HepG2 (cell line): ENCODE measurements around the gene PRKAR1B. TPM values are rescaled to one million over a fixed set of nuclear protein-coding genes. Genes with fewer than 3 reads are reported as not detected.

ENCODE experiments used
- AGO2 ChIP-seq: fragments of 200-400 bp; formaldehyde crosslinking; optimal IDR thresholded peaks from 2 replicates; pipeline ENCODE3; 2017; ENCODE audit warnings: mild to moderate bottlenecking, low read depth, low read length, moderate library complexity
- BCL3 ChIP-seq: sonication (generic); formaldehyde crosslinking; IDR thresholded peaks from 2 replicates; pipeline ENCODE4 v1.5.1; 2020; ENCODE audit warnings: mild to moderate bottlenecking, missing genetic modification reagents, moderate library complexity
- BRD4 ChIP-seq: sonication (generic); formaldehyde crosslinking; IDR thresholded peaks from 2 replicates; pipeline ENCODE4 v1.4.0; 2020; ENCODE audit warnings: missing genetic modification reagents
- HCFC1 ChIP-seq: fragments of 150-350 bp; IDR thresholded peaks from 2 replicates; pipeline ENCODE4 v1.6.1; 2014; ENCODE audit warnings: low read depth, low read length
- MZF1 ChIP-seq: sonication (generic); formaldehyde crosslinking; IDR thresholded peaks from 2 replicates; pipeline ENCODE4 v1.8.1; 2023; ENCODE audit warnings: mild to moderate bottlenecking, missing genetic modification reagents, borderline replicate concordance
- PHB2 ChIP-seq: fragments of 450-650 bp; IDR thresholded peaks from 2 replicates; pipeline ENCODE4 v1.6.1; 2018; ENCODE audit not compliant: partially characterized antibody
- PRDM15 ChIP-seq: sonication (generic); formaldehyde crosslinking; IDR thresholded peaks from 2 replicates; pipeline ENCODE4 v1.4.0; 2020; ENCODE audit warnings: missing genetic modification reagents
- RFXANK ChIP-seq: IDR thresholded peaks from 2 replicates; pipeline ENCODE4 v1.6.1; 2016
- THAP7 ChIP-seq: sonication (generic); formaldehyde crosslinking; IDR thresholded peaks from 2 replicates; pipeline ENCODE4 v1.8.1; 2023; ENCODE audit warnings: mild to moderate bottlenecking, missing genetic modification reagents
- YY1 ChIP-seq: IDR thresholded peaks from 2 replicates; pipeline ENCODE4 v1.6.1; 2011; ENCODE audit warnings: low read length, low read depth, moderate library complexity, mild to moderate bottlenecking; ENCODE audit not compliant: insufficient read depth, insufficient replicate concordance
- ZC3H4 ChIP-seq: sonication (generic); formaldehyde crosslinking; IDR thresholded peaks from 2 replicates; pipeline ENCODE4 v1.4.0; 2020; ENCODE audit warnings: missing genetic modification reagents, borderline replicate concordance
- ZFP1 ChIP-seq: IDR thresholded peaks from 2 replicates; pipeline ENCODE4 v1.6.1; 2016
- ZMAT3 ChIP-seq: sonication (generic); formaldehyde crosslinking; conservative IDR thresholded peaks from 2 replicates; pipeline ENCODE4 v1.7.0; 2021; ENCODE audit warnings: missing genetic modification reagents
- ZNF142 ChIP-seq: sonication (generic); formaldehyde crosslinking; IDR thresholded peaks from 2 replicates; pipeline ENCODE4 v1.4.0; 2020; ENCODE audit warnings: missing genetic modification reagents
- ZNF460 ChIP-seq: sonication (generic); formaldehyde crosslinking; IDR thresholded peaks from 2 replicates; pipeline ENCODE4 v1.5.1; 2020; ENCODE audit warnings: missing genetic modification reagents, mild to moderate bottlenecking, borderline replicate concordance
- ZNF713 ChIP-seq: sonication (generic); formaldehyde crosslinking; IDR thresholded peaks from 2 replicates; pipeline ENCODE4 v1.4.0; 2020; ENCODE audit warnings: mild to moderate bottlenecking, missing genetic modification reagents
- ZSCAN25 ChIP-seq: sonication (generic); formaldehyde crosslinking; IDR thresholded peaks from 2 replicates; pipeline ENCODE4 v1.8.0; 2022; ENCODE audit warnings: mild to moderate bottlenecking, missing genetic modification reagents
- polyA plus RNA-seq, 8 experiments: library from polyadenylated mRNA; depleted of rRNA in 3 of 8; stranded (reverse) in 7 of 8; unstranded in 1 of 8; fragments of >200 nt; fragmentation: Illumina TruSeq in 4 of 8; extraction: Trizol in 4 of 8; gene quantifications; 2 replicates each; pipeline versions ENCODE4 v1.2.1 to v1.2.3, GENCODE V29; 2011 to 2016; ENCODE audit warnings: low read depth in 4 of 8, missing spikeins in 1 of 8, mixed read lengths in 1 of 8; ENCODE audit not compliant: insufficient read depth in 1 of 8
- total RNA-seq, 5 experiments: library from RNA; depleted of rRNA; stranded (reverse); fragments of >200 nt; fragmentation: Illumina TruSeq; extraction: Trizol; gene quantifications; 2 replicates each; pipeline ENCODE4 v1.2.3, GENCODE V29; 2016; ENCODE audit warnings: low read depth in 1 of 5

PRKAR1B gene
- total and polyA plus RNA-seq, 2 of the 13 experiments (the other 11 are each of a cell fraction or from before 2014, with no cell fraction given) = 7.9 to 28.2 TPM

GRCh38 chr7:618539-619367 is 108.3 kb downstream of the PRKAR1B start (continued):
- TF ChIP-seq MZF1 = no peak
- no peak for TF ChIP-seq BRD4 (CRISPR knock-in tag)
- no peak for TF ChIP-seq PRDM15 (CRISPR knock-in tag)
- no peak for TF ChIP-seq ZNF142 (CRISPR knock-in tag)
- TF ChIP-seq ZNF460 (CRISPR knock-in tag) = no peak
- no peak for TF ChIP-seq BCL3 (CRISPR knock-in tag)
- TF ChIP-seq ZNF713 (CRISPR knock-in tag) = no peak
- TF ChIP-seq ZMAT3 (CRISPR knock-in tag) = no peak; the same call in 1 of the 2 replicates
- no peak for TF ChIP-seq RFXANK (CRISPR knock-in tag)
- no peak for TF ChIP-seq AGO2
- TF ChIP-seq THAP7 (CRISPR knock-in tag) = no peak
- TF ChIP-seq ZSCAN25 (CRISPR knock-in tag) = no peak
- no peak for TF ChIP-seq HCFC1
- no peak for TF ChIP-seq PHB2
- peak; percentile 69; the same call in 1 of the 2 replicates for TF ChIP-seq ZFP1 (CRISPR knock-in tag)
- TF ChIP-seq YY1 = no peak
- TF ChIP-seq ZC3H4 = no peak
